Measurements from ENCODE around the gene RIMS4. TPM values are rescaled to one million over a fixed set of nuclear protein-coding genes. Genes with fewer than 3 reads are reported as not detected.

Gene RIMS4
- total and polyA plus RNA-seq, 2 of the 13 experiments (the other 11 are each of a cell fraction or from before 2014, with no cell fraction given), result 0.01 to 0.07 TPM

DNA sequence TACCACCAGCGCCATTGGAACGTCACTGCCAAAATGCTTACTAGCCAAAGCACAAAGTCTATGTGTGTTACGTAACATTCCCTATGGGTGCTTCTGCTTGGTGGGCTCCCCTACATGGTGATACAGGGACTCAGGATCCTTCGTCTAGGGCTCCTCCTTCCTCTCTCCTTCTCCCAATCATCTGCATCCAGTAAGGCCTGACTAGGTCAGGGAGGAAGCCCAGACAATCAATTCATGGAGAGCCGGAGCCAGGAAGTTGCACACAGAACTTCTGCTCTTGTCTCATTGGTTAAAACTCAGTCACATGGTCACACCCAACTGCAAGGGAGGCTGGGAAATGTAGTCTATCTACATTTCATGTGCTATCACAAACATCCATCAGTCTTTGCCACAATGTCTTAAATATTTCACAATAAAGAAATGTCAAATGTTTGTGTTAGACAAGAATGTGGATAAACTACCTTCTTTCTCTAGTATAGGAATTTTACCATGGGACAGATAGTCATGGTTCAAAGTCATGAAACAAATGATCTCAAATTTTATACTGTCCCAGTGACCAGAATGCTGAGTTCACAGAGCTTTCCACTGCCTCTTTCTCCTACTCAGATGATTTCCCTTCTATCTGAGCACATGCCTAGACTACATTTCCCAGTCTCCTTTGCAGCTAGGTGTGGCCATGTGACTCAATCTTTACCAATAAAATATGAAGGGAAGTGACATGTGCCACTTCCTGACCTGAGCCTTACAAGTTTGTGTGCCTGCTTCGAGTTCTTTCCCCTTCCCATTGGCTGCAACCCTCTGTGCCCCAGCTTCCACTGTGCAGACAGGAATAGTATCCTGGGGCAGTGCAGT, 74.0 kb downstream of the RIMS4 start (continued):
- TF ChIP-seq XRCC5 (optimal IDR thresholded peaks at IDR 0.05; ENCODE audit: low read length), result peak; percentile 51
- TF ChIP-seq NR2F1 (CRISPR knock-in tag; IDR thresholded peaks at IDR 0.05), result no peak
- TF ChIP-seq KDM6A (CRISPR knock-in tag; IDR thresholded peaks at IDR 0.05; ENCODE audit: low read depth), result no peak
- TF ChIP-seq ASH2L (IDR thresholded peaks at IDR 0.05; ENCODE audit: insufficient read length, low read depth, low read length), result no peak
- TF ChIP-seq ZNF768 (CRISPR knock-in tag; IDR thresholded peaks at IDR 0.05), result no peak
- TF ChIP-seq POLR2A (IDR thresholded peaks at IDR 0.05; ENCODE audit: insufficient read depth in 1 of 2, low read depth in 2 of 2, low read length in 2 of 2), result peak in 1 of 2 experiments; percentile 32; a peak in 1 of 4 replicates
- TF ChIP-seq NR3C1 (CRISPR knock-in tag; IDR thresholded peaks at IDR 0.05), result no peak
- TF ChIP-seq, protein P1, sequence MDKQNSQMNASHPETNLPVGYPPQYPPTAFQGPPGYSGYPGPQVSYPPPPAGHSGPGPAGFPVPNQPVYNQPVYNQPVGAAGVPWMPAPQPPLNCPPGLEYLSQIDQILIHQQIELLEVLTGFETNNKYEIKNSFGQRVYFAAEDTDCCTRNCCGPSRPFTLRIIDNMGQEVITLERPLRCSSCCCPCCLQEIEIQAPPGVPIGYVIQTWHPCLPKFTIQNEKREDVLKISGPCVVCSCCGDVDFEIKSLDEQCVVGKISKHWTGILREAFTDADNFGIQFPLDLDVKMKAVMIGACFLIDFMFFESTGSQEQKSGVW (CRISPR knock-in tag; IDR thresholded peaks at IDR 0.05; ENCODE audit: borderline replicate concordance), result no peak
- no peak for TF ChIP-seq ZNF766 (CRISPR knock-in tag; IDR thresholded peaks at IDR 0.05; ENCODE audit: borderline replicate concordance)
- TF ChIP-seq ZSCAN30 (CRISPR knock-in tag; IDR thresholded peaks at IDR 0.05), result no peak
- no peak for TF ChIP-seq THYN1 (CRISPR knock-in tag; IDR thresholded peaks at IDR 0.05; ENCODE audit: borderline replicate concordance, low read depth)
- no peak for TF ChIP-seq NFE2L1 (CRISPR knock-in tag; IDR thresholded peaks at IDR 0.05; ENCODE audit: borderline replicate concordance)
- no peak for TF ChIP-seq ZNF253 (CRISPR knock-in tag; IDR thresholded peaks at IDR 0.05; ENCODE audit: borderline replicate concordance)
- TF ChIP-seq ZNF597 (CRISPR knock-in tag; IDR thresholded peaks at IDR 0.05), result no peak
- TF ChIP-seq ZNF772 (CRISPR knock-in tag; IDR thresholded peaks at IDR 0.05), result no peak
- no peak for TF ChIP-seq ZNF343 (CRISPR knock-in tag; IDR thresholded peaks at IDR 0.05)
- TF ChIP-seq ZNF296 (CRISPR knock-in tag; conservative IDR thresholded peaks at IDR 0.05), result no peak
- peak; percentile 43; the same call in 1 of the 2 replicates for TF ChIP-seq ZNF605 (CRISPR knock-in tag; IDR thresholded peaks at IDR 0.05)
- TF ChIP-seq TBX3 (IDR thresholded peaks at IDR 0.05; ENCODE audit: borderline replicate concordance), result no peak
- TF ChIP-seq, protein P2, sequence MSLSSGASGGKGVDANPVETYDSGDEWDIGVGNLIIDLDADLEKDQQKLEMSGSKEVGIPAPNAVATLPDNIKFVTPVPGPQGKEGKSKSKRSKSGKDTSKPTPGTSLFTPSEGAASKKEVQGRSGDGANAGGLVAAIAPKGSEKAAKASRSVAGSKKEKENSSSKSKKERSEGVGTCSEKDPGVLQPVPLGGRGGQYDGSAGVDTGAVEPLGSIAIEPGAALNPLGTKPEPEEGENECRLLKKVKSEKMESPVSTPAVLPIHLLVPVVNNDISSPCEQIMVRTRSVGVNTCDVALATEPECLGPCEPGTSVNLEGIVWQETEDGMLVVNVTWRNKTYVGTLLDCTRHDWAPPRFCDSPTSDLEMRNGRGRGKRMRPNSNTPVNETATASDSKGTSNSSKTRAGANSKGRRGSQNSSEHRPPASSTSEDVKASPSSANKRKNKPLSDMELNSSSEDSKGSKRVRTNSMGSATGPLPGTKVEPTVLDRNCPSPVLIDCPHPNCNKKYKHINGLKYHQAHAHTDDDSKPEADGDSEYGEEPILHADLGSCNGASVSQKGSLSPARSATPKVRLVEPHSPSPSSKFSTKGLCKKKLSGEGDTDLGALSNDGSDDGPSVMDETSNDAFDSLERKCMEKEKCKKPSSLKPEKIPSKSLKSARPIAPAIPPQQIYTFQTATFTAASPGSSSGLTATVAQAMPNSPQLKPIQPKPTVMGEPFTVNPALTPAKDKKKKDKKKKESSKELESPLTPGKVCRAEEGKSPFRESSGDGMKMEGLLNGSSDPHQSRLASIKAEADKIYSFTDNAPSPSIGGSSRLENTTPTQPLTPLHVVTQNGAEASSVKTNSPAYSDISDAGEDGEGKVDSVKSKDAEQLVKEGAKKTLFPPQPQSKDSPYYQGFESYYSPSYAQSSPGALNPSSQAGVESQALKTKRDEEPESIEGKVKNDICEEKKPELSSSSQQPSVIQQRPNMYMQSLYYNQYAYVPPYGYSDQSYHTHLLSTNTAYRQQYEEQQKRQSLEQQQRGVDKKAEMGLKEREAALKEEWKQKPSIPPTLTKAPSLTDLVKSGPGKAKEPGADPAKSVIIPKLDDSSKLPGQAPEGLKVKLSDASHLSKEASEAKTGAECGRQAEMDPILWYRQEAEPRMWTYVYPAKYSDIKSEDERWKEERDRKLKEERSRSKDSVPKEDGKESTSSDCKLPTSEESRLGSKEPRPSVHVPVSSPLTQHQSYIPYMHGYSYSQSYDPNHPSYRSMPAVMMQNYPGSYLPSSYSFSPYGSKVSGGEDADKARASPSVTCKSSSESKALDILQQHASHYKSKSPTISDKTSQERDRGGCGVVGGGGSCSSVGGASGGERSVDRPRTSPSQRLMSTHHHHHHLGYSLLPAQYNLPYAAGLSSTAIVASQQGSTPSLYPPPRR (CRISPR knock-in tag; IDR thresholded peaks at IDR 0.05; ENCODE audit: borderline replicate concordance), result no peak
- TF ChIP-seq ZNF746 (CRISPR knock-in tag; IDR thresholded peaks at IDR 0.05), result no peak
- TF ChIP-seq, protein P3, sequence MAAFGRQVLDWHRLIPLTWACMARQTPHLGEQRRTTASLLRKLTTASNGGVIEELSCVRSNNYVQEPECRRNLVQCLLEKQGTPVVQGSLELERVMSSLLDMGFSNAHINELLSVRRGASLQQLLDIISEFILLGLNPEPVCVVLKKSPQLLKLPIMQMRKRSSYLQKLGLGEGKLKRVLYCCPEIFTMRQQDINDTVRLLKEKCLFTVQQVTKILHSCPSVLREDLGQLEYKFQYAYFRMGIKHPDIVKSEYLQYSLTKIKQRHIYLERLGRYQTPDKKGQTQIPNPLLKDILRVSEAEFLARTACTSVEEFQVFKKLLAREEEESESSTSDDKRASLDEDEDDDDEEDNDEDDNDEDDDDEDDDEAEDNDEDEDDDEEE (CRISPR knock-in tag; IDR thresholded peaks at IDR 0.05), result no peak
- TF ChIP-seq ZNF709 (CRISPR knock-in tag; IDR thresholded peaks at IDR 0.05), result no peak
